GM18519 (cell line): ENCODE measurements around the gene TBXA2R.
"Not testable (repeated sequence)": the region's sequence is repeated elsewhere in the genome, so short reads cannot be mapped to it uniquely, and the experiment has no call there.

ENCODE experiments used
- ATAC-seq: cut with Tn5 transposase; IDR thresholded peaks from one replicate; pipeline ENCODE4 v1.9.1; 2021; ENCODE audit warnings: mild to moderate bottlenecking, moderate library complexity; ENCODE audit not compliant: unreplicated experiment, low FRiP score

TBXA2R gene

DNA sequence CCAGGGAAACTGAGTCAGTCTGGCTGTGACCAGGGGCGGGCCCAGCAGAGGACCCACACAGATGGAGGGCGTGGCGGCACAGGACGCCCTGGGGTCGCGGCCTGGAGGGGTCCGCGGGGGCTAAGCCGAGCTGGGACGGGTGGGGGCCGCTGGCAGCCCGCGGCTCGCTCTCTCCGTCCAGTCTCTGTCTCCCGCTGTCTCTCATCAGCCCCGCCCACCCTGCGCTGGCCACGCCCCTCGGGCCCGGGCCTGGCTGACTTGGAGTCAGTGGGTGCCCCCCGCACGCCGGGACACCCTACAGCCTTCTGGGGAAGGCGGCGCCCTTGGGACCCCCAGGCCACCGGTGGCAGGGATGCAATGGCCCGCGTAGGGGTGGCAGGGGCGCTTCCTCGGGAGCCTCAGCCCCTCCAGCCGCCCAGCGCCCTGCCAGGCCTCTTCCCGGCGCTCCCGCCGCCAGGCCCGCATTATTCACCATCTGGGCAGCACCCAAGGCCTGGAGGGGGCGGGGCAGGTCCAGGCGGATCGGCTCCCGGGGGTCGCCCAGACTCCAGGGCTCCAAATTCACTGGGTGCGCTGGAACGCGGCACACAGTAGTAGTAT lies at the start of gene TBXA2R:
TBXA2R (minus strand) TSS at position 186 of the 600 bp plus-strand sequence. CDS start 6,241 bp downstream, outside the sequence.
- ATAC-seq, result no peak

DNA sequence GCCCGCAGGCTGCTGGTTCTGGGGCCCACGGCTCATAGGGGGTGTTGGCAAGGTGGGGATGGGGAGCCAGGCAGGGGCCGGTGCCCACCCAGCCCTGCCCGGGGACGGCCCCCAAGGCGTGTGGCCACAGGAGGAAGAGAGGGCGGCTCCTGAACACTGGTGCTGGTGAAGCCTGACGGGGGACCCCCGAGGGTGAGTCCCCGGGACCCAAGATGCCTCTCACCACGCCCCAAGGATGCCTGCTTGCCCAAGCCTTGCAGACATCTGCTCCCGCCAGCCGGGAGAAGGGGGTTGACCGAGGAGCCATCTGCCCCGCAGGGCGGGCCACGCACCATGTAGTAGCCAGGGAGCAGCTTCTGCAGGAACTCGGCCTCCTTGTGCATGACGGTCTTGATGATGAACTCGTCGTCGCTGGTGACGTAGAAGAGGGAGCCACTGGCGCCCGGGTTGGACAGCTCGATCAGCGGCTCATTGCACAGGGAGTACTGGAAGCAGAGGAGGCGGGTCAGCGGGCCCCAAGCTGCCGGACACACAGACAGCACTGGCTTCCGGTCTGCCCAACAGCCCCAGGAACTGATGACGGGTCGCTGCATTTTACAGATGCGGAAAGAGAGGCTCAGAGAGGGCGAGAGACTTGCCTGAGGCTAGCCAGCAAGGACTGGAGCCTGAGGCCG lies 49.5 kb upstream of the TBXA2R start:
- ATAC-seq, result no peak

DNA sequence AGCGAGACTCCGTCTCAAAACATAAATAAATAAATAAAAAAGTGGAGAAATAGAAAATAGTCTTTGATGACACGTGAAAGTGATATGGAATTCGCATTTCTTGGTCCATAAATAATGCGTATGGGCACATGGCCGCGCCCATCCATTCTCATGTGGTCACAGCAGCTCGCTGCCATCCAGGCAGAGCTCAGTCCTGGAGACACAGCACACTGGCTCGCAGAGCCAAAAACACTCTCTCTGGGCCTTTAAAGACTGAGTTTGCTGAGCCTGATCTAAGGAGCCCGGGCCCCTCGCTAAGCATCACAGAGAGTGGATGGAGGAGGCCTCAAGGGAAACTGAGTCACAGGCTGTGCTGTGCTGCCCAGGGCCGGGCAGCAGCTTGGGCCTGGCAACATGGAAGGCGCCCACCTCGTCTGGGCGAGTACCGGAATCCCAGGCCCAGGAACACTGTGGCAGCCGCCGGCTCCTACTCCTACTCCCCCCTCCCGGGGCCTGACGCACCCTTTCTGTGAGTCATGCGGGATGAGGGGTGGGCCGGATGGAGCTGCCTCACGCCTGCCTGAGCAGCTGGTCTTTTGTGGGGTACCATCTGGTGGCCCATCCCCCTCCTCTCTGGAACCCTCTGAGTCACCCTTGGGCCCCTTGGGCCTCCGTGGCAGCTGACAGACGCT lies 48.9 kb upstream of the TBXA2R start:
- ATAC-seq, result no peak

DNA sequence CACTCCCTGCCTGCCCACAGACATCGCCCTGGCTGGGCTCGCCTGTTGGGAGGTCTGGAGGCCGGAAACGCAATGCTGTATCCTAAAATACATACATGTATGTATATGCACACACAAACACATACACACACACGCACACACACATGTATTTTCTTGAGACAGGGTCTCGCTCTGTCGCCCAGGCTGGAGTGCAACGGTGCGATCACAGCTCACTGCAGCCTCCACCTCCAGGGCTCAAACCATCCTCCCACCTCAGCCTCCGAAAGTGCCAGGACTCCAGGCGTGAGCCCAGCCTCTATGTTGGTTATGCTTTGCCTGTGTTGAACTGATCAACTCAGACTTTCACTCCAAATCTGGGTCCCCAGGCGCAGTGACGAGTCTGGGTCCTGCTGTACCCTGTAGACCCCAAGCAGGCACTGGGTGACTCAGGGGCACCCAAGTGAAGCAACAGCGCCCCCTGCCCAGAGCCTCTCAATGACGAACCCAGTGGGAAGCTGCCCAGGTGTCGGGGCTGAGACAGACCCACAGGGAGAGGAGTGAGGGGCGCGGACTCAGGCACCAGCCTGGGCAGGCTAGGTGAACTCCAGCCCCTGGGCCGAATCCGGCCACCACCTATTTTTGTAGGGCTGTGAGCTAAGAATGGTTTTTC lies 47.3 kb upstream of the TBXA2R start:
- ATAC-seq, result no peak

GRCh38 chr19:3653081-3653795 lies 46.6 kb upstream of the TBXA2R start:
- no peak for ATAC-seq

DNA sequence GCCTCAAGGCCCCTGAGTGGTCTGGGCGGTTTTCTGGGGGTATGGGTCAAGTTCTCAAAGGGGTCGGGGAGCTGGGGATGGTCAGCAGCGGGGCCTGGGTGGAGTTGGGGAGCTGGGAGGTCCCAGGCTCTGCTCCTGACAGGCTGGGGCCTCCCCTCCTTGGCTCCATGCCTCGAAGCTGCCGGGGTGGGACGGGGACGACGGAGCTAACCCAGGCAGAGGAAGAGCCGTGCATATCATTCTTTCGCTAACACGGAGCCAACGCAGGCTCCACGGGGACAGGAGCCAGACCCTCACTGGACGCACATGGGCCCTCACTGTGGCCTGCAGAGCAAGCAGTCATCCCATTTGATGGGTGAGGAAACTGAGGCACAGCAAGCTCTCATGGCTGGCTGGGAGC lies 45.7 kb upstream of the TBXA2R start:
- ATAC-seq, result no peak

GRCh38 chr19:3651684-3652083 lies 45.0 kb upstream of the TBXA2R start:
- no peak for ATAC-seq

GRCh38 chr19:3649888-3650287 lies 43.2 kb upstream of the TBXA2R start:
- no peak for ATAC-seq

DNA sequence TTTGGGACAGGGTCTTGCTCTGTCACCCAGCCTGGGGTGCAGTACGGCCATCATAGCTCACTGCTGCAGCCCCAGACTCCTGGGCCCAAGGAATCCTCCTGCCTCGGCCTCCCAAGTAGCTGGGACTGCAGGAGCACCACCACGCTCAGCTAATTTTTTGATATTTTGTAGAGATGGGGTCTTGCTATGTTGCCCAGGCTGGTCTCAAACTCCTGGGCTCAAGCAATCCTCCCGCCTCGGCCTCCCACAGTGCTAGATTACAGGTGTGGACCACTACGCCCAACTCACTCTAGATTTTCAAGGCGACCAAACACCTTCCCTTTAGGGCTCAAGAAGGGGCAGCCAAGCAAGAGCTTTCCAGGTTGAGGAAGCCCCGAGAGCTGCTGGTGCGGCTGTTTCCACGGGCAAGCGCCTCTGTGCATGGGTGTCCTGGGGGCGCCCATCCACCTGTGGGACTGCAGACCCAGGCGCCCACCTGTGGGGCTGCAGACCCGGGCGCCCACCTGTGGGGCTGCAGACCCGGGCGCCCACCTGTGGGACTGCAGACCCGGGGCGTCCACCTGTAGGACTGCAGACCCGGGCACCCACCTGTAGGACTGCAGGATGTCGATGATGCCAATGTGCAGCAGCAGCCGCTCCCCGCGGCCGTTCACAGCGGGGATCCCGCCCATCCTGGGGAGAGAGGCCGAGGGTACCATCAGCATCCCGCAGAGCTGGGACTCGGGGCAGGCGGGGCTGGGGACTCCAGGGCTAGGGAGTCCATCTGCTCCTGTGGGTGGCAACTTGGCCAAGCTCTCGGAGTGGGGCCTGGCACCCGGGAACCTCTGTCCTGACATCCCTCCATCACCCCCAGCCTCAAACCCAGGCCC lies 41.6 kb upstream of the TBXA2R start:
- no peak for ATAC-seq

GRCh38 chr19:3647102-3647501 lies 40.4 kb upstream of the TBXA2R start:
- not testable (repeated sequence) for ATAC-seq

GRCh38 chr19:3646336-3647092 lies 39.8 kb upstream of the TBXA2R start:
- ATAC-seq, result no peak

DNA sequence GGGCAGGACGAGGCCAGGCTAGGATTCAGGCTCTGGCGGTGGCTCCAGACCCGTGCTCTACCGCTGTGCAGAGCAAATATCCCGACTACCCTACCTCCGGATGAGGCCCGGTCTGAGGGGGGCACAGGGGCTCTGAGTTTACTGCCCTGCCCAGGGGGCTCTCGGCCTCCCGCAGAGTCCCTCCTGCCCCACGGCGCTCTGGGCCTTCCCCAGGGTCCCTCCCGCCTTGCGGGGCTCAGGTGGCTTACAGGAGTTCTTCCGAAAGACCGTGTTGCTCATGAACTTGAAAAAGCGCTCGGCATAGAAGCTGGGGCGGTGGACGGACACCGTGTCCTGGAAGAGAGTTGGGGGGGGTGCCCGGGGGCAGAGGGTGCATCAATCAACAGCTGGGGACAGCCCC lies 39.1 kb upstream of the TBXA2R start:
- ATAC-seq, result no peak

DNA sequence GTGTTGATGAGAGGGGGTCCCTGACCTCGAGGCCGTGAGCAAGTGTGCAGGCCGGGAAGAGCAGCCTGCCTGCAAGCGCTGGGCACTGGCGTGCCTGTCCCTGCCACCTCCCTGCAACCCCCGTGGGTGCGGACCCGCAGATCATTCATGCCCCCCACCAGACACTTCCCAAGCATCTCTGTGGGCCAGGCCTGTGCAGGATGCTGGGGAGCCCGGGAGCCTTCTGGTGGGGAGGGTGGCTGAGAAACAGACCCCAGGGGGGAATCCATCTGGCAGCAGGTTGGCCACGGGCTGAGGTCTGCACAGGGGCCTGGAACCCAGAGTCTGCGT lies 38.4 kb upstream of the TBXA2R start:
- ATAC-seq, result no peak

GRCh38 chr19:3644351-3645066 lies 37.8 kb upstream of the TBXA2R start:
- ATAC-seq, result no peak

- ATAC-seq, result no peak
Measured at GRCh38 chr19:3643674-3644313, 37.1 kb upstream of the TBXA2R start.

DNA sequence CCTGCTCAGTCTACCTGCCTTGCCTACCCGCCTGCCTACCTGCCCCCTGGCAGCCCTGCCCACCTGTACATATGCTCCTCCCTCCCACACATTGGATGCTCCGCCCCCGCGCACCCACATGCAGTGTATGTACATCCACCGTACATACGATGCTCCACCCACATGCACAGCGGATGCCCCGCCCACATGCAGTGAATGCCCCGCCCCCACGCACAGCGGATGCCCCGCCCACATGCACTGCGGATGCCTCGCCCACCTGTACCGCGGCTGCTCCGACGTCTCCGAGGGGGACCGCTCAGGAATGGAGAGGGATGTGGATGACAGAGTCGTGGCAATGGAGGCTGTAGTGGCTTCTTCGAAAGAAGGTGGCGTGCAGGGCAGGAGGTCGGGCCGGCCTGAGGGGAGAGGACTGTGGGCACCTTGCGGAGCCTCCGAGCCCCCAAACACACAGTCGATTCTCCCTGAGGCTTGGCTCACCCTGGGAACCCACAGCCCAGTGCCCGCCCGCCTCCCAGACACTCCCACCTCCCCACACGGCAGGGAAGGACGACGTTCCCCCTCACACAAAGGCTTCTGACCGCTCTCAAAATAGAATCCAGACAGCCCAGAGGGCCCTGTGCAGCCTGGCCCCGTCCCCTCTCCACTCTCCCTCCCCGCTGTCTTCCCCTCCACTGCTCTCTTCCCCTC lies 36.5 kb upstream of the TBXA2R start:
- no peak for ATAC-seq

GRCh38 chr19:3642296-3642695 lies 35.6 kb upstream of the TBXA2R start:
- no peak for ATAC-seq
